SH-SY5Y (cell line): ENCODE results near the gene HOXD11.

Experiments
- GATA2 ChIP-seq: IDR thresholded peaks from 2 replicates; pipeline ENCODE4 v1.6.1; 2011; ENCODE audit warnings: mild to moderate bottlenecking, low read depth, low read length
- GATA3 ChIP-seq: IDR thresholded peaks from 2 replicates; pipeline ENCODE4 v1.6.1; 2011; ENCODE audit warnings: low read depth, mild to moderate bottlenecking, low read length, moderate library complexity

The HOXD11 gene

DNA sequence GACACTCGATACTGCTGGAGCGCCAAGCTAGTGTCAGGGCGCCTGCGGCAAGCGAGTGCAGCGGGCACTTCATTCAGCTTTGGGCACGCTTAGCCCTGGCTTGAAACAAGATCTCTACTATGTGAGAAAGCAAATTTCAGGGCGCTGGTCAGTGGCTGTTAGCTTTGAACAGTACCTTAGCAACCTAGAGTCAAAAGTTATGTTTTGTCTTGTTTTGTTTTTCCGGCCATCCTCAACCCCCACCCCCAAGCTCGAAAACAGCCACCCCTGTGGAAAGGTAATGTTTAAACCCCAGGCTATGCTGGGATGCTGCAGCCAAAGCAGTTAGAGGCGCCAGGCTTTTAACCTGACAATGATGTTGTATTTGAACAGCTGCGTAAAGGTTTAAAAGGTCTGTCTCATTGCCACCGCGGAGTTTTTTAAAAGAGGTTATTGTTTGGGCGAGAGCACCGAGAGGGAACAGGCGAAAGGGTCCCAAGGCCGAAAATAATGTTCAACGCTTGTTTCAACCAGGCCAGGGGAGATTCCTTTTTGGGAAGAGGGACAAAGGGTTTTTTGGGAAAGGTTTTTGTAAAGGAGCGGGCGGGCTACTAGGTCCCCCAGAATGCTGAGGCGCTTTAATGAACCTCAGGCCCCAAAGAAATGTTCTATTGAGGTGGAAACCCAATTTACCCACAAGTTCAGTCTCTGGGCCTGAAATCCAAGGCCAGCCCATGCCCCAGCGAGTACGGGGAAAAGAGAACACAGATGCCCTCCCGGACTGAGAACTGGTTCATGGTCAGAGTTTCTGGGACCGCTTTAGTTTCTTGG lies 7.2 kb downstream of the HOXD11 start:
- no peak for TF ChIP-seq GATA3
- TF ChIP-seq GATA2, result no peak

- TF ChIP-seq GATA3 (no peak), GATA2 (no peak)
Measured at GRCh38 chr2:176114930-176115625, 8.0 kb downstream of the HOXD11 start.

DNA sequence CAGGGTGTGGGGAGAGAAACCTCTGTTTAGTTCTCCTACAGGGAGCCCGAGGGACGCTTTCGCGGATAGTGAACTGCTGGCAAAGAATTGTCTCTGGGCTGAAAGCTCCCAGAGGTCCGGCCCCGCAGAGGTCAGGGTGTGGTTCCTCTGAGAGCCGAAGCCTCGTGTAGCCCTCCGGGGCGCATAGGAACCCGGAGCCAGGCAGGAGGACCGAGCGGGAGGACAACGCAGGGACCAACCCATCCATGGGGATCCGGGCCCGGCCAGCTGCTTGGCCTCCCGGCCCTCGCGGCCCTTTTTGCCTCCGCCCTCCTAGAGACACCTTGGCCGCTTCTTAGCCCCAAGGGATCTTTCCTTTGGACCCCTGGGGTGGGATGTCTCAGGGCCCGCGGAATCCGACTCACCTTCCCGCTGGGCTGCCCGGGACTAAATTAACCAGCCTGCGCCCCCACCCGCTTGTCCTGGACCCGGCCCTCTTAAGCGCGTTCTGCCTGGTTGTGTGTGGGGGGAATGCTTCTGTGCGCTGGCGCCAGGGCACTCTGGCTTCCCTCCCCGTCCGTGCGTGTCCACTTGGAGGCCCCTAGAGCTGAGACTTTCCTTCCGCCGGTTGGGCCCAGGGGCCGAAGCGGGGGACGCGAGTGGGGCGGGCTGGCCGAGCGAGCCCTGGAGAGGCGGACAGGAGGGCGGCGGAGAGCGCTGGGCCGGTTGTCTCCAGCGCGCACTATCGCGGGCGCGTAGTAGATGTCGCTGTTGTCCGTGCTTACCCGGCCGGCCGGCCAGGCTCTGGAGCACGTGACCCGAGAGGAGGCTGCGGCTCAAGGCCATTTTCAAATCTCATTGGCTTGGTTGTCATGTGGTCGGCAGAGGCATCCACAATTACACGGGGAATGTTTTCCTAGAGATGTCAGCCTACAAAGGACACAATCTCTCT lies 9.1 kb downstream of the HOXD11 start, which contains the start of gene HOXD10:
Gene HOXD10, plus strand, starts transcription at position 896 of the 931 bp plus-strand sequence. CDS start 56 bp downstream, outside the sequence.
- TF ChIP-seq GATA3, result no peak
- TF ChIP-seq GATA2, result no peak

- TF ChIP-seq GATA3 (no peak), GATA2 (no peak)
Measured at GRCh38 chr2:176117162-176117822, 10.2 kb downstream of the HOXD11 start.

DNA sequence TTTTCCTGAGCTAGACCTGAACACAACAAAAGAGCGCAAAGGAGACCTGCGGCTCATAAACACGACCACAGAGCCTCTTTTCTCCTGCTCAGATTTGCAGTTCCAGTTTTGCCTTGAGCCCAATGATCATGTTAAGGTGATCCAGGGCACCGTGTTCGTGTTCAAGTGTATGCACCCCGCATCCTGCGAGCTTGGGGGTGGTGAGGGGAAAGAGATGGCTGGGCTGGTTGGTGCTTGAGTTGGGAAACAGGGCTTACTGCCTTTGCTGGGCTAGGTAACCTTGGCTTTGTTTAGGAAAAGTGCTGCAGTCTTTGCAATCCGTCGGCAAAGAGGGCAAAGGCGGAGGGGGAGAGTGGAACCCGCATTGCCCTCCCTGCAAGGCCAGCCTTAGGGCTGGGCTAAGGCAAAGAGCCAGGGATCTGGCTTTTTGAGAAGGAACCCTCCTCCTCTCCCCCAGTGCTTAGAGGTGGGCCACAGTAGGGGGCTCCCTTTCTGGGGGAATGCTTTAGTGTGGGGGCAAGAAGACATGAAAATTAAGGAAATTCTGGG lies 10.8 kb downstream of the HOXD11 start:
- TF ChIP-seq GATA3 (no peak), GATA2 (no peak)

DNA sequence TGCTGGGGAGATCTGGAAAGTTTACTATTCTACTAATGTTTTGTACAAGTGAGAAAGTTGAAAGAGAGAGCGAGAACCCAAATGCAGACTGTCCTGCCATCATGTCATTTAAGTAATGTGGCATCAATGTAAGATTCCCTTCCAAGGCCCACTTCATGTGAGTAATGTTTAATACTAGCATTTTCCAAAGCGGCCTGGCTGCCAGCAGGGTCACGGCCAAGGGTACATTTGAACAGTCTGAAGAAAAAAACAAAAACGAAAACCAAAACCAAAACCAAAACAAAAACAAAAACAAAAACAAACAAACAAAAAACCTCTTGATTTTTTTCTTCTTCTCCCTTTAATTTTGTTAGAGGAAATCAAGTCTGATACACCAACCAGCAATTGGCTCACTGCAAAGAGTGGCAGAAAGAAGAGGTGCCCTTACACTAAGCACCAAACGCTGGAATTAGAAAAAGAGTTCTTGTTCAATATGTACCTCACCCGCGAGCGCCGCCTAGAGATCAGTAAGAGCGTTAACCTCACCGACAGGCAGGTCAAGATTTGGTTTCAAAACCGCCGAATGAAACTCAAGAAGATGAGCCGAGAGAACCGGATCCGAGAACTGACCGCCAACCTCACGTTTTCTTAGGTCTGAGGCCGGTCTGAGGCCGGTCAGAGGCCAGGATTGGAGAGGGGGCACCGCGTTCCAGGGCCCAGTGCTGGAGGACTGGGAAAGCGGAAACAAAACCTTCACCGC lies 11.7 kb downstream of the HOXD11 start:
- no peak for TF ChIP-seq GATA3
- no peak for TF ChIP-seq GATA2

- TF ChIP-seq GATA3 (no peak), GATA2 (no peak)
Measured at GRCh38 chr2:176120364-176121189, 13.5 kb downstream of the HOXD11 start.

- no peak for TF ChIP-seq GATA2
- TF ChIP-seq GATA3, result no peak
Measured at GRCh38 chr2:176121190-176122051, 14.3 kb downstream of the HOXD11 start.

GRCh38 chr2:176122052-176122682 lies 15.1 kb downstream of the HOXD11 start:
- TF ChIP-seq GATA2 (no peak; the same call in 1 of the 2 replicates), GATA3 (no peak)

- no peak for TF ChIP-seq GATA2
- no peak for TF ChIP-seq GATA3
Measured at GRCh38 chr2:176122683-176123410, 15.8 kb downstream of the HOXD11 start, which contains the start of gene HOXD9. TSS of gene HOXD9 (plus strand) at chr2:176122719. CDS start at chr2:176122769, 50 bp downstream.
